Suprapubic skin (tissue), 3 donors: ENCODE results near the gene SAMD14.

ENCODE experiments used
- EP300 ChIP-seq: sonication (generic); formaldehyde crosslinking; IDR thresholded peaks from one replicate; pipeline ENCODE4 v1.6.1; 2017; ENCODE audit warnings: antibody characterized with exemption
- POLR2A ChIP-seq, 2 donors: fragments of 450-650 bp; IDR thresholded peaks; one replicate each; pipeline ENCODE4 v1.6.1; 2017; ENCODE audit warnings: antibody characterized with exemption in 2 of 2, mild to moderate bottlenecking in 2 of 2, moderate library complexity in 2 of 2
- TF ChIP-seq, protein P1 (sequence below), 2 donors: fragments of 200-600 bp in 1 of 2; fragments of 450-650 bp in 1 of 2; sonication (generic) in 1 of 2; IDR thresholded peaks; one replicate each; pipeline ENCODE4 v1.5.1; 2016 to 2019; ENCODE audit warnings: antibody characterized with exemption in 2 of 2, mild to moderate bottlenecking in 1 of 2, moderate library complexity in 1 of 2

DNA sequence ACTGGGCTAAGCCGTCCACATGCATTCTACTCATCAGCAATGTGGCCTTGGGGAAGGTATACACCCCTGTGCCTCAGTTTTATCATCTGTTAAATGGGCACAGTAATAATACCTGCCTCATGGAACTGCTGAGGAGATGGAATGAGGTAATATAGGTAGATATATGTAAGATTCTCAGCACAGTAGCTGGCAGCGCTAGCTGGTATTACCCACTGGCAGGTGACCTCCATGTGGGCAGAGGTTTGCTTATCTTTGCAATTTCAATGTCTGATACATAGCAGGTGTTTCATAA lies 34.7 kb upstream of the SAMD14 start:
- TF ChIP-seq, protein P1, sequence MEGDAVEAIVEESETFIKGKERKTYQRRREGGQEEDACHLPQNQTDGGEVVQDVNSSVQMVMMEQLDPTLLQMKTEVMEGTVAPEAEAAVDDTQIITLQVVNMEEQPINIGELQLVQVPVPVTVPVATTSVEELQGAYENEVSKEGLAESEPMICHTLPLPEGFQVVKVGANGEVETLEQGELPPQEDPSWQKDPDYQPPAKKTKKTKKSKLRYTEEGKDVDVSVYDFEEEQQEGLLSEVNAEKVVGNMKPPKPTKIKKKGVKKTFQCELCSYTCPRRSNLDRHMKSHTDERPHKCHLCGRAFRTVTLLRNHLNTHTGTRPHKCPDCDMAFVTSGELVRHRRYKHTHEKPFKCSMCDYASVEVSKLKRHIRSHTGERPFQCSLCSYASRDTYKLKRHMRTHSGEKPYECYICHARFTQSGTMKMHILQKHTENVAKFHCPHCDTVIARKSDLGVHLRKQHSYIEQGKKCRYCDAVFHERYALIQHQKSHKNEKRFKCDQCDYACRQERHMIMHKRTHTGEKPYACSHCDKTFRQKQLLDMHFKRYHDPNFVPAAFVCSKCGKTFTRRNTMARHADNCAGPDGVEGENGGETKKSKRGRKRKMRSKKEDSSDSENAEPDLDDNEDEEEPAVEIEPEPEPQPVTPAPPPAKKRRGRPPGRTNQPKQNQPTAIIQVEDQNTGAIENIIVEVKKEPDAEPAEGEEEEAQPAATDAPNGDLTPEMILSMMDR (IDR thresholded peaks at IDR 0.05), result no peak
- TF ChIP-seq POLR2A (IDR thresholded peaks at IDR 0.05) (no peak), EP300 (no peak)
